PC-9 (cell line): ENCODE measurements around the gene NAPB. TPM values are rescaled to one million over a fixed set of nuclear protein-coding genes. Genes with fewer than 3 reads are reported as not detected.

Experiments used
- BruUV-seq: library from RNA; stranded (reverse); fragments of 400-500 nt; replicated peaks from 2 replicates; lab custom pipeline; 2021; lab: Mats Ljungman, UMichigan
- CTCF ChIA-PET: fragments of 300-600 bp; sonication (Branson Sonifier 250); formaldehyde crosslinking; loops from one replicate; lab custom pipeline; 2022; ENCODE audit warnings: antibody characterized with exemption; lab: Charles Lee
- POLR2A ChIA-PET: fragments of 300-600 bp; sonication (Branson Sonifier 250); formaldehyde crosslinking; loops from one replicate; lab custom pipeline; 2022; ENCODE audit warnings: antibody characterized with exemption; ENCODE audit not compliant: unreplicated experiment; lab: Charles Lee
- DNase-seq, 2 experiments: peaks; one replicate each; pipeline versions ENCODE4 v3.0.0 to v3.0.0-alpha.2; 2015 to 2022; ENCODE audit warnings: mixed read lengths in 1 of 2
- H2AFZ ChIP-seq: fragments of 200-600 bp; sonication (generic); 2 replicates; pipeline ENCODE4 v1.8.1; 2017; ENCODE audit warnings: antibody characterized with exemption
- H3F3A ChIP-seq: fragments of 200-600 bp; sonication (generic); 2 replicates; pipeline ENCODE4 v1.8.1; 2017; ENCODE audit warnings: antibody characterized with exemption, mild to moderate bottlenecking, low read depth; ENCODE audit not compliant: insufficient read depth
- H3K27ac ChIP-seq: fragments of 200-600 bp; sonication (generic); 2 replicates; pipeline ENCODE4 v1.6.1; 2016; ENCODE audit warnings: mixed run types
- H3K27me3 ChIP-seq: fragments of 200-600 bp; sonication (generic); 2 replicates; pipeline ENCODE4 v1.6.1; 2016; ENCODE audit warnings: low read depth, mixed run types; ENCODE audit not compliant: insufficient read depth
- H3K36me3 ChIP-seq: fragments of 200-600 bp; sonication (generic); 2 replicates; pipeline ENCODE4 v1.6.1; 2016; ENCODE audit warnings: low read depth, mixed run types
- H3K4me1 ChIP-seq: fragments of 200-600 bp; sonication (generic); replicated peaks from 2 replicates; pipeline ENCODE4 v1.6.1; 2016; ENCODE audit warnings: mixed run types; ENCODE audit not compliant: insufficient read depth
- H3K4me2 ChIP-seq: fragments of 200-600 bp; sonication (generic); 2 replicates; pipeline ENCODE4 v1.6.1; 2017; ENCODE audit warnings: mixed run types
- H3K4me3 ChIP-seq: fragments of 200-600 bp; sonication (generic); 2 replicates; pipeline ENCODE4 v1.6.1; 2016; ENCODE audit warnings: mixed run types
- H3K79me2 ChIP-seq: fragments of 200-600 bp; sonication (generic); 2 replicates; pipeline ENCODE4 v1.6.1; 2017; ENCODE audit warnings: low read depth, mixed run types
- H3K9me2 ChIP-seq: fragments of 200-600 bp; sonication (generic); 2 replicates; pipeline ENCODE4 v1.8.1; 2017; ENCODE audit warnings: mild to moderate bottlenecking; ENCODE audit not compliant: insufficient read depth
- H3K9me3 ChIP-seq: fragments of 200-600 bp; sonication (generic); 2 replicates; pipeline ENCODE4 v1.8.1; 2016; ENCODE audit warnings: low read depth; ENCODE audit not compliant: insufficient read depth
- H4K20me1 ChIP-seq: fragments of 200-600 bp; sonication (generic); 2 replicates; pipeline ENCODE4 v1.8.1; 2017; ENCODE audit not compliant: insufficient read depth
- CTCF ChIP-seq: fragments of 200-600 bp; sonication (generic); conservative IDR thresholded peaks from 2 replicates; pipeline ENCODE4 v1.6.1; 2017; ENCODE audit warnings: mixed run types, antibody characterized with exemption, mild to moderate bottlenecking, moderate library complexity
- EZH2 ChIP-seq: fragments of 200-600 bp; sonication (generic); IDR thresholded peaks from 2 replicates; pipeline ENCODE4 v1.8.0; 2017; ENCODE audit warnings: antibody characterized with exemption, low read depth
- intact Hi-C: fragments of 100-400 bp; cut with micrococcal nuclease; formaldehyde crosslinking; loops from one replicate; pipeline ENCODE4 v1.10.0; 2022; ENCODE audit not compliant: unreplicated experiment
- total RNA-seq: library from RNA; stranded (reverse); gene quantifications from 2 replicates; pipeline ENCODE4 v1.2.3, GENCODE V29; 2021

Gene NAPB
- total RNA-seq, 1 experiment from 2014 or later: 16.5 TPM

- Histone ChIP-seq H3K9me2 (no peaks in the 10 kb centered on the region), H3K9me3 (no peaks in the 10 kb centered on the region), H3K4me3 (no peak overlapping the region), H3K79me2 (no peaks in the 10 kb centered on the region), H3K27ac (no peak overlapping the region), H3K36me3 (peaks cover 26% of the 10 kb centered on the region), H3K4me2 (no peak overlapping the region), H2AFZ (no peak overlapping the region), H3K27me3 (no peaks in the 10 kb centered on the region), H4K20me1 (no peaks in the 10 kb centered on the region), H3K4me1 (no peaks in the 10 kb centered on the region), H3F3A (no peaks in the 10 kb centered on the region)
- CTCF ChIA-PET: no interaction called here
- TF ChIP-seq EZH2 (no peak), CTCF (no peak)
- intact Hi-C loops: no loop called here
- POLR2A ChIA-PET: no interaction called here
- no peak for DNase-seq
- no TSS peak for BruUV-seq
Observed at GRCh38 chr20:23381876-23382275, 39.4 kb downstream of the NAPB start.

GRCh38 chr20:23379772-23380171 is 41.5 kb downstream of the NAPB start:
- H3K9me3 ChIP-seq: peaks cover 6% of the 10 kb centered on the region; the same call in 1 of the 2 replicates
- no peaks in the 10 kb centered on the region for H3K79me2 ChIP-seq
- no peaks in the 10 kb centered on the region for H4K20me1 ChIP-seq
- no peak overlapping the region for H3K27ac ChIP-seq
- POLR2A ChIA-PET: no interaction called here
- H2AFZ ChIP-seq: no peak overlapping the region
- peaks cover 34% of the 10 kb centered on the region for H3K36me3 ChIP-seq
- H3K4me2 ChIP-seq: no peak overlapping the region
- intact Hi-C loops: no loop called here
- no peak for DNase-seq
- H3K4me1 ChIP-seq: no peaks in the 10 kb centered on the region
- CTCF ChIA-PET: no interaction called here
- no TSS peak for BruUV-seq
- TF ChIP-seq EZH2 (no peak), CTCF (no peak)
- H3K27me3 ChIP-seq: no peaks in the 10 kb centered on the region
- H3K9me2 ChIP-seq: no peaks in the 10 kb centered on the region
- H3K4me3 ChIP-seq: no peak overlapping the region
- H3F3A ChIP-seq: no peaks in the 10 kb centered on the region

- no peak for DNase-seq
- ChIA-PET CTCF (no interaction called here), POLR2A (no interaction called here)
- Histone ChIP-seq H3K4me1 (no peaks in the 10 kb centered on the region), H4K20me1 (no peaks in the 10 kb centered on the region), H3K9me2 (no peaks in the 10 kb centered on the region), H3K27me3 (no peaks in the 10 kb centered on the region), H3F3A (no peaks in the 10 kb centered on the region), H3K27ac (no peak overlapping the region), H3K36me3 (peaks cover 32% of the 10 kb centered on the region), H2AFZ (no peak overlapping the region), H3K4me2 (no peak overlapping the region), H3K79me2 (no peaks in the 10 kb centered on the region), H3K4me3 (no peak overlapping the region), H3K9me3 (peaks cover 6% of the 10 kb centered on the region; the same call in 1 of the 2 replicates)
- TF ChIP-seq CTCF (no peak), EZH2 (no peak)
- no TSS peak for BruUV-seq
- intact Hi-C loops: no loop called here
Observed at GRCh38 chr20:23375827-23376226, 45.5 kb downstream of the NAPB start.
